Activated naive CD4-positive, alpha-beta T cell treated with anti-CD3 and anti-CD28 coated beads, Interleukin-2, amount 50 U/mL, for 72 hours (primary cell): Measurements from ENCODE around the gene AAMDC. TPM values are rescaled to one million over a fixed set of nuclear protein-coding genes. Genes with fewer than 3 reads are reported as not detected.
"Not testable (repeated sequence)": the region's sequence is repeated elsewhere in the genome, so short reads cannot be mapped to it uniquely, and the experiment has no call there.

Experiments used
- ATAC-seq, 2 donors: fragments of 150-1000 bp; cut with Tn5 transposase; 2 replicates each; pipeline ENCODE4 v1.10.0; 2021; ENCODE audit warnings: mild to moderate bottlenecking in 2 of 2, moderate library complexity in 2 of 2
- DNase-seq, 2 donors: peaks; one replicate each; pipeline ENCODE4 v3.0.0; 2021 to 2022; ENCODE audit warnings: low spot score in 2 of 2
- H3K27ac Mint-ChIP-seq, 2 donors: one replicate each; pipeline ENCODE4 v1.8.0; 2022; ENCODE audit warnings: mild to moderate bottlenecking in 2 of 2, mixed read lengths in 2 of 2
- H3K36me3 Mint-ChIP-seq, 2 donors: one replicate each; pipeline ENCODE4 v1.8.0; 2022; ENCODE audit warnings: mixed read lengths in 2 of 2
- H3K9me3 Mint-ChIP-seq, 2 donors: one replicate each; pipeline ENCODE4 v1.8.0; 2022; ENCODE audit warnings: mixed read lengths in 2 of 2
- total RNA-seq, 2 donors: library from RNA; stranded (reverse); gene quantifications; one replicate each; pipeline ENCODE4 v1.2.3, GENCODE V29; 2022

Gene AAMDC
- total RNA-seq, 2 donors from 2014 or later: 6.4 to 7.8 TPM

GRCh38 chr11:77866336-77866735 is 45.4 kb downstream of the AAMDC start:
- H3K9me3 Mint-ChIP-seq: no peaks in the 10 kb centered on the region
- peaks cover 5% of the 10 kb centered on the region in 2 donors for H3K36me3 Mint-ChIP-seq
- no peak for ATAC-seq
- H3K27ac Mint-ChIP-seq: no peak overlapping the region
- no peak for DNase-seq

GRCh38 chr11:77868744-77869143 is 47.8 kb downstream of the AAMDC start:
- Mint-ChIP-seq H3K36me3 (peaks cover 5% of the 10 kb centered on the region in 2 donors), H3K9me3 (no peaks in the 10 kb centered on the region), H3K27ac (no peak overlapping the region)
- DNase-seq: no peak
- no peak for ATAC-seq

GRCh38 chr11:77871855-77872254 is 50.9 kb downstream of the AAMDC start:
- no peak for DNase-seq
- peak overlapping the region in 1 of 2 donors; percentile 36 for H3K27ac Mint-ChIP-seq
- H3K36me3 Mint-ChIP-seq: peaks cover 5% of the 10 kb centered on the region in 2 donors
- H3K9me3 Mint-ChIP-seq: no peaks in the 10 kb centered on the region
- no peak for ATAC-seq

- Mint-ChIP-seq H3K36me3 (peaks cover 5% of the 10 kb centered on the region in 2 donors), H3K27ac (no peak overlapping the region), H3K9me3 (no peaks in the 10 kb centered on the region)
- DNase-seq (no peak), ATAC-seq (no peak)
Observed at GRCh38 chr11:77873345-77873744, 52.4 kb downstream of the AAMDC start.

GRCh38 chr11:77874206-77874605 is 53.3 kb downstream of the AAMDC start:
- ATAC-seq: no peak
- Mint-ChIP-seq H3K27ac (no peak overlapping the region), H3K36me3 (peaks cover 0 to 5% of the 10 kb centered on the region in 2 donors), H3K9me3 (no peaks in the 10 kb centered on the region)
- no peak for DNase-seq

- Mint-ChIP-seq H3K36me3 (no peaks in the 10 kb centered on the region), H3K9me3 (no peaks in the 10 kb centered on the region), H3K27ac (peak overlapping the region in 1 of 2 donors; percentile 3)
- no peak for ATAC-seq
- DNase-seq: no peak
Observed at GRCh38 chr11:77876045-77876444, 55.1 kb downstream of the AAMDC start.

- ATAC-seq, H3K9me3 Mint-ChIP-seq, H3K27ac Mint-ChIP-seq, H3K36me3 Mint-ChIP-seq, DNase-seq: not testable (repeated sequence)
Observed at GRCh38 chr11:77878247-77878646, 57.3 kb downstream of the AAMDC start.

GRCh38 chr11:77879218-77879617 is 58.3 kb downstream of the AAMDC start:
- H3K27ac Mint-ChIP-seq: peak overlapping the region; percentile 44 to 54
- DNase-seq (no peak), ATAC-seq (no peak)
- H3K36me3 Mint-ChIP-seq: no peaks in the 10 kb centered on the region
- no peaks in the 10 kb centered on the region for H3K9me3 Mint-ChIP-seq

- H3K36me3 Mint-ChIP-seq: no peaks in the 10 kb centered on the region
- DNase-seq: no peak
- H3K9me3 Mint-ChIP-seq: no peaks in the 10 kb centered on the region
- H3K27ac Mint-ChIP-seq: peak overlapping the region; percentile 23 to 38
- no peak for ATAC-seq
Observed at GRCh38 chr11:77882396-77882795, 61.5 kb downstream of the AAMDC start.

- no peak for DNase-seq
Observed at GRCh38 chr11:77883775-77884174, 62.8 kb downstream of the AAMDC start.

GRCh38 chr11:77884186-77884828 is 63.4 kb downstream of the AAMDC start:
- H3K27ac Mint-ChIP-seq: no peak overlapping the region

More at GRCh38 chr11:77883775-77884174, 62.8 kb downstream of the AAMDC start:
- ATAC-seq: no peak
- Mint-ChIP-seq H3K9me3 (no peaks in the 10 kb centered on the region), H3K27ac (peak overlapping the region in 1 of 2 donors; percentile 84), H3K36me3 (no peaks in the 10 kb centered on the region)

GRCh38 chr11:77884829-77885190 is 63.9 kb downstream of the AAMDC start:
- Mint-ChIP-seq H3K27ac (peak overlapping the region in 1 of 2 donors; percentile 87), H3K36me3 (peaks cover 0 to 3% of the 10 kb centered on the region in 2 donors), H3K9me3 (no peaks in the 10 kb centered on the region)
- ATAC-seq: no peak
- DNase-seq: no peak

More at GRCh38 chr11:77884186-77884828, 63.4 kb downstream of the AAMDC start:
- Mint-ChIP-seq H3K36me3 (no peaks in the 10 kb centered on the region), H3K9me3 (no peaks in the 10 kb centered on the region)
- DNase-seq (no peak), ATAC-seq (peak in 1 of 2 donors; percentile 53)

- no peaks in the 10 kb centered on the region for H3K9me3 Mint-ChIP-seq
- no peak overlapping the region for H3K27ac Mint-ChIP-seq
- H3K36me3 Mint-ChIP-seq: peaks cover 9 to 19% of the 10 kb centered on the region in 2 donors
- ATAC-seq (no peak), DNase-seq (no peak)
Observed at GRCh38 chr11:77886401-77886800, 65.5 kb downstream of the AAMDC start.

GRCh38 chr11:77889045-77889444 is 68.1 kb downstream of the AAMDC start:
- ATAC-seq, DNase-seq, H3K9me3 Mint-ChIP-seq, H3K27ac Mint-ChIP-seq: not testable (repeated sequence)
- H3K36me3 Mint-ChIP-seq: peaks cover 9 to 23% of the 10 kb centered on the region in 2 donors

- H3K36me3 Mint-ChIP-seq: peaks cover 9 to 23% of the 10 kb centered on the region in 2 donors
- DNase-seq, H3K27ac Mint-ChIP-seq, H3K9me3 Mint-ChIP-seq, ATAC-seq: not testable (repeated sequence)
Observed at GRCh38 chr11:77890100-77890614, 69.2 kb downstream of the AAMDC start.

- H3K9me3 Mint-ChIP-seq, ATAC-seq, DNase-seq, H3K27ac Mint-ChIP-seq: not testable (repeated sequence)
- H3K36me3 Mint-ChIP-seq: peaks cover 9 to 23% of the 10 kb centered on the region in 2 donors
Observed at GRCh38 chr11:77890619-77891056, 69.7 kb downstream of the AAMDC start.

GRCh38 chr11:77891256-77891655 is 70.3 kb downstream of the AAMDC start:
- not testable (repeated sequence) for DNase-seq, ATAC-seq, H3K9me3 Mint-ChIP-seq
- Mint-ChIP-seq H3K36me3 (peaks cover 9 to 23% of the 10 kb centered on the region in 2 donors), H3K27ac (peak overlapping the region in 1 of 2 donors; percentile 60)

GRCh38 chr11:77891703-77892102 is 70.8 kb downstream of the AAMDC start:
- peaks cover 9 to 23% of the 10 kb centered on the region in 2 donors for H3K36me3 Mint-ChIP-seq

More at GRCh38 chr11:77891703-77892102, 70.8 kb downstream of the AAMDC start:
- DNase-seq, H3K27ac Mint-ChIP-seq, H3K9me3 Mint-ChIP-seq, ATAC-seq: not testable (repeated sequence)
